Lung microvascular endothelial cell (primary cell): ENCODE measurements around the gene DST. TPM values are rescaled to one million over a fixed set of nuclear protein-coding genes. Genes with fewer than 3 reads are reported as not detected.
A peak's percentile ranks its signal among the peaks of the same experiment; 100 is the strongest.

ENCODE experiments used
- DNase-seq, 2 donors: peaks; one replicate each; pipeline versions ENCODE4 v3.0.0 to v3.0.0-alpha.2; 2010; ENCODE audit warnings: low read depth in 2 of 2
- total RNA-seq: library from RNA; depleted of rRNA; stranded (reverse); fragments of >200 nt; gene quantifications from 2 replicates; pipeline ENCODE4 v1.2.1, GENCODE V29; 2014

DST gene
- total RNA-seq, 1 donor from 2014 or later, result 176 TPM

- peak in 1 of 2 donors; percentile 11 for DNase-seq
These were observed 158.0 kb downstream of the DST start for GRCh38 chr6:56484669-56485068.

GRCh38 chr6:56483929-56484328 is 158.8 kb downstream of the DST start:
- DNase-seq, result no peak

- DNase-seq, result no peak
These were observed 160.2 kb downstream of the DST start for GRCh38 chr6:56482525-56482924.

GRCh38 chr6:56481957-56482356 is 160.7 kb downstream of the DST start:
- no peak for DNase-seq

- DNase-seq, result no peak
These were observed 161.9 kb downstream of the DST start for GRCh38 chr6:56480654-56481337.

GRCh38 chr6:56480246-56480645 is 162.4 kb downstream of the DST start:
- DNase-seq, result no peak

GRCh38 chr6:56479381-56479780 is 163.3 kb downstream of the DST start:
- no peak for DNase-seq

GRCh38 chr6:56478202-56478601 is 164.5 kb downstream of the DST start:
- no peak for DNase-seq

GRCh38 chr6:56477241-56477640 is 165.4 kb downstream of the DST start:
- no peak for DNase-seq

- peak; percentile 55 to 82 for DNase-seq
These were observed 166.8 kb downstream of the DST start for GRCh38 chr6:56475736-56476457.

GRCh38 chr6:56474532-56474931 is 168.2 kb downstream of the DST start:
- no peak for DNase-seq

GRCh38 chr6:56463443-56463842 is 179.2 kb downstream of the DST start:
- no peak for DNase-seq

GRCh38 chr6:56459030-56459805 is 183.5 kb downstream of the DST start:
- no peak for DNase-seq

GRCh38 chr6:56458324-56458884 is 184.3 kb downstream of the DST start:
- DNase-seq, result peak in 1 of 2 donors; percentile 54

GRCh38 chr6:56456785-56457184 is 185.9 kb downstream of the DST start:
- DNase-seq, result no peak

GRCh38 chr6:56450882-56451739 is 191.6 kb downstream of the DST start:
- DNase-seq, result peak; percentile 18 to 46

GRCh38 chr6:56450376-56450775 is 192.3 kb downstream of the DST start:
- peak; percentile 19 to 51 for DNase-seq

GRCh38 chr6:56448046-56448445 is 194.6 kb downstream of the DST start:
- peak; percentile 28 to 79 for DNase-seq

GRCh38 chr6:56445818-56446217 is 196.9 kb downstream of the DST start:
- DNase-seq, result no peak

GRCh38 chr6:56444855-56445254 is 197.8 kb downstream of the DST start:
- DNase-seq, result no peak

GRCh38 chr6:56440551-56440981 is 202.1 kb downstream of the DST start:
- DNase-seq, result no peak
